Peyer's patch (tissue), 4 donors: Measurements from ENCODE around the gene TPPP3. TPM values are rescaled to one million over a fixed set of nuclear protein-coding genes. Genes with fewer than 3 reads are reported as not detected.

Experiments used
- DNase-seq, 3 donors: peaks; one replicate each; pipeline ENCODE4 v3.0.0-alpha.2; 2017 to 2019
- H3K27ac ChIP-seq, 4 donors: fragments of 200-600 bp; sonication (generic); one replicate each; pipeline ENCODE4 v1.5.1; 2016 to 2019
- H3K27me3 ChIP-seq, 2 donors: fragments of 200-600 bp; sonication (generic); one replicate each; pipeline ENCODE4 v1.5.1; 2019
- H3K36me3 ChIP-seq, 3 donors: fragments of 200-600 bp; sonication (generic); one replicate each; pipeline ENCODE4 v1.5.1; 2016 to 2019
- H3K4me1 ChIP-seq, 4 donors: fragments of 200-600 bp; sonication (generic); one replicate each; pipeline ENCODE4 v1.5.1; 2016 to 2019
- H3K4me3 ChIP-seq, 4 donors: fragments of 200-600 bp; sonication (generic); 1 replicate in 3 of 4; 2 replicates in 1 of 4; pipeline ENCODE4 v1.5.1; 2016 to 2019; ENCODE audit warnings: mild to moderate bottlenecking in 1 of 4
- H3K9me3 ChIP-seq, 4 donors: fragments of 200-600 bp; sonication (generic); one replicate each; pipeline ENCODE4 v1.5.1; 2016 to 2019; ENCODE audit warnings: mild to moderate bottlenecking in 1 of 4
- POLR2A ChIP-seq, 2 donors: fragments of 450-650 bp; IDR thresholded peaks; one replicate each; pipeline ENCODE4 v1.5.1; 2017; ENCODE audit warnings: antibody characterized with exemption in 2 of 2, mild to moderate bottlenecking in 2 of 2, moderate library complexity in 2 of 2
- total RNA-seq, 4 donors: library from RNA; depleted of rRNA; stranded (reverse); fragments of >200 nt; gene quantifications; one replicate each; pipeline ENCODE4 v1.1.0, GENCODE V29; 2016
- TF ChIP-seq, protein P1 (sequence below), 6 experiments: fragments of 450-650 bp in 4 of 6; fragments of 200-600 bp in 2 of 6; sonication (generic) in 1 of 6; IDR thresholded peaks; one replicate each; pipeline ENCODE4 v1.5.1; 2017 to 2019; ENCODE audit warnings: antibody characterized with exemption in 6 of 6, mild to moderate bottlenecking in 3 of 6, moderate library complexity in 1 of 6

Gene TPPP3
- total RNA-seq, result 10 to 100 TPM in 2 of 4 donors, 1 to 10 TPM in 2; 6.6 to 33.3 (median 16.6) TPM

GRCh38 chr16:67393111-67393787 lies at the start of gene TPPP3:
Gene TPPP3, minus strand, starts transcription at chr16:67393498. Its CDS starts 2,387 bp downstream, at chr16:67391111.
- TF ChIP-seq POLR2A (IDR thresholded peaks at IDR 0.05), result no peak
- TF ChIP-seq, protein P1, sequence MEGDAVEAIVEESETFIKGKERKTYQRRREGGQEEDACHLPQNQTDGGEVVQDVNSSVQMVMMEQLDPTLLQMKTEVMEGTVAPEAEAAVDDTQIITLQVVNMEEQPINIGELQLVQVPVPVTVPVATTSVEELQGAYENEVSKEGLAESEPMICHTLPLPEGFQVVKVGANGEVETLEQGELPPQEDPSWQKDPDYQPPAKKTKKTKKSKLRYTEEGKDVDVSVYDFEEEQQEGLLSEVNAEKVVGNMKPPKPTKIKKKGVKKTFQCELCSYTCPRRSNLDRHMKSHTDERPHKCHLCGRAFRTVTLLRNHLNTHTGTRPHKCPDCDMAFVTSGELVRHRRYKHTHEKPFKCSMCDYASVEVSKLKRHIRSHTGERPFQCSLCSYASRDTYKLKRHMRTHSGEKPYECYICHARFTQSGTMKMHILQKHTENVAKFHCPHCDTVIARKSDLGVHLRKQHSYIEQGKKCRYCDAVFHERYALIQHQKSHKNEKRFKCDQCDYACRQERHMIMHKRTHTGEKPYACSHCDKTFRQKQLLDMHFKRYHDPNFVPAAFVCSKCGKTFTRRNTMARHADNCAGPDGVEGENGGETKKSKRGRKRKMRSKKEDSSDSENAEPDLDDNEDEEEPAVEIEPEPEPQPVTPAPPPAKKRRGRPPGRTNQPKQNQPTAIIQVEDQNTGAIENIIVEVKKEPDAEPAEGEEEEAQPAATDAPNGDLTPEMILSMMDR (IDR thresholded peaks at IDR 0.05), result peak in 5 of 6 experiments; percentile 21 to 85 (median 68)
- Histone ChIP-seq H3K27ac (peak within 1 kb of the TSS; percentile 21 to 80 (median 50)), H3K36me3 (no peaks in the 10 kb centered on the region), H3K27me3 (no peaks in the 10 kb centered on the region), H3K9me3 (no peaks in the 10 kb centered on the region), H3K4me3 (peak within 1 kb of the TSS; percentile 18 to 51 (median 30)), H3K4me1 (peaks cover 4 to 65% (median 11%) of the 10 kb centered on the region in 4 donors)
- DNase-seq, result peak; percentile 33 to 94 (median 88)

DNA sequence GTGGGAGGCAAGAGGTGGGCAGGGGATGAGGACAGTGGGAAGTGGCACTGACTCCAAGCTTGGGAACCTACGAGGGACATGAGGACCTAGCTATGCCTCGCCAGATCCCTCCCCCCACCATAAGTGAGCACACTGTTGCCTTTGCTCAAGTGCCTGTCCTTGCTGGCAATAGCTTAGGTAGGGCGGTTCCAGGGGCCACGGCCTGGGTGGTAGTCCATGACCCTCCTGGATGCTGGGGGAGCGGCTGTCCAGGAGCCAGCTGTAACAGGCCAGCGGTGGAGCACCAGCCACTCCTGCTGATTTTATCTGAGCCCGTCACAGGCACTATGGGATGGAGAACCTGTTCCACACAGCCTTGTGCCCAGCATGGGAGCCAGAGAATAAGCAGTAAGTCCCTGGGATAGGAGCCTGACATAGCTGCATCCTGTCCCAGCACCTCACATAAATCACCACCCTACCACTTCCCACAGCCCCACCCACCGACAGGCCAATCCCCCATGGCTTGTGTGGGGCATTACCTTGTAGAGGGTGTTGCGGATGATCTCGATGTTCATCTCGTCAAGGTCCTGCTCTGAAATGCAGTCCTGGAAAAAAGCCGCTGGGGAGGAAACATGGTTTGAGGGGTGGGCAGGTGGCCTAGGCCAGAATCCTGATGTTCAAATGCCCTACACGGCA lies 49.4 kb upstream of the TPPP3 start:
- Histone ChIP-seq H3K9me3 (no peaks in the 10 kb centered on the region), H3K4me3 (no peak overlapping the region), H3K27me3 (no peaks in the 10 kb centered on the region), H3K27ac (peak overlapping the region in 3 of 4 donors; percentile 62 to 93 (median 78)), H3K4me1 (peaks cover 2 to 70% (median 19%) of the 10 kb centered on the region in 4 donors), H3K36me3 (peaks cover 0 to 59% (median 0%) of the 10 kb centered on the region in 3 donors)
- TF ChIP-seq, protein P1 (IDR thresholded peaks at IDR 0.05), result no peak
- TF ChIP-seq POLR2A (IDR thresholded peaks at IDR 0.05), result no peak
- DNase-seq, result no peak

GRCh38 chr16:67441907-67442306 lies 48.6 kb upstream of the TPPP3 start:
- peak in 1 of 3 donors; percentile 48 for DNase-seq
- Histone ChIP-seq H3K27ac (peak overlapping the region in 3 of 4 donors; percentile 62 to 93 (median 78)), H3K27me3 (no peaks in the 10 kb centered on the region), H3K4me3 (no peak overlapping the region), H3K4me1 (peaks cover 0 to 61% (median 12%) of the 10 kb centered on the region in 4 donors), H3K36me3 (peaks cover 0 to 65% (median 0%) of the 10 kb centered on the region in 3 donors), H3K9me3 (no peaks in the 10 kb centered on the region)
- TF ChIP-seq, protein P1 (IDR thresholded peaks at IDR 0.05), result no peak
- no peak for TF ChIP-seq POLR2A (IDR thresholded peaks at IDR 0.05)

DNA sequence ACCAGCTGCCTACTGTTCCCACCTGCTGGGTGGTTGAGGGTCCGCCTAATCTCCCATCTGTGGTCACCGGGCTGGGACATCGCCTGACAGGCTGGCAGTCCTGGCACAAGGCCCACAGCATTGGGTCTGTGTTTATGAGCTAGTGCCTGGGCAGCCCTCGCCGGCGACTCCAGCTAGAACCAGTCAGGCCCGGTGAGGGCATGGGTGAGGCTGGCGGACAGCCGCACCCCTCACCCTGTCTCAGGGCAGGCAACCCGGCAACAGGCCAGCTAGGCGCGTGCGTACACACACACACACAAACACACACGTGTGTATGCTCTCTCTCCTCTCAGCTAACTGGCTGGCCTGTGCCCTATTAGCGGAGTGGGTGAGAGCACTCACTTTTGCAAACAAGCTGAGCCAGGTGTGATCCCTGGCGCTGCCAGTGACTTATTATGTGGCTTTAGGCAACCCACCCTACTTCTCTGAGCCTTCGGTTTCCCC lies 48.0 kb upstream of the TPPP3 start:
- Histone ChIP-seq H3K27me3 (no peaks in the 10 kb centered on the region), H3K27ac (peak overlapping the region in 3 of 4 donors; percentile 63 to 93 (median 78)), H3K36me3 (peaks cover 0 to 70% (median 0%) of the 10 kb centered on the region in 3 donors), H3K4me1 (peaks cover 0 to 56% (median 9%) of the 10 kb centered on the region in 4 donors), H3K9me3 (no peaks in the 10 kb centered on the region), H3K4me3 (no peak overlapping the region)
- peak in 2 of 3 donors; percentile 93 to 94 for DNase-seq
- TF ChIP-seq, protein P1 (IDR thresholded peaks at IDR 0.05), result no peak
- TF ChIP-seq POLR2A (IDR thresholded peaks at IDR 0.05), result peak; percentile 32 to 66

GRCh38 chr16:67438824-67439393 lies 45.6 kb upstream of the TPPP3 start:
- H3K27me3 ChIP-seq, result no peaks in the 10 kb centered on the region
- H3K4me3 ChIP-seq, result no peak overlapping the region
- DNase-seq, result peak in 1 of 3 donors; percentile 59
- TF ChIP-seq, protein P1 (IDR thresholded peaks at IDR 0.05), result no peak
- no peak for TF ChIP-seq POLR2A (IDR thresholded peaks at IDR 0.05)
- peaks cover 0 to 32% (median 6%) of the 10 kb centered on the region in 4 donors for H3K4me1 ChIP-seq
- peak overlapping the region in 2 of 4 donors; percentile 78 to 93 for H3K27ac ChIP-seq
- H3K9me3 ChIP-seq, result no peaks in the 10 kb centered on the region
- peaks cover 0 to 65% (median 0%) of the 10 kb centered on the region in 3 donors for H3K36me3 ChIP-seq
